ENCODE data around the gene PRIMA1. TPM values are rescaled to one million over a fixed set of nuclear protein-coding genes. Genes with fewer than 3 reads are reported as not detected.

Gene PRIMA1
- total and polyA plus RNA-seq, 9 of the 15 experiments (the other 6 are each of a cell fraction or from before 2014, with no cell fraction given): not detected

DNA sequence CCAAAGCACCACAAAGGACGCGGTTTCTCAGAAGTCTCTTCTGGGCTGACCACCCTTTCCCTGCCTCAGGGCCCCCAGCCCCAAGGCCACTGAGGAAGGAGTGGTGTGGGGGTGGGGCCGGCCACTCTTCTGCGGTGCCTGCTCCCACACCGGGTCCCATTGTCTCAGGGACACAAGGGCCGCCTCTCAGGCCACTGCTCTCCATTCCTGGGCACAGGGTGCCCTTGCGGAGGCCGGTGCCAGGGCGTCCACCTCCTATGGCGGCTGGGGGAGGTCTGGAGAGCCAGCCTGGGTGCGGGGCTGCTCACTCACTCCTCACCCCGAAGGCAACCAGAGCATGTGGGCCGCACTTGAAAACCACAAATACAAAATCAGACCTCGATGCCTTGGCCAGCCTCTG is 44.1 kb downstream of the PRIMA1 start:
- Histone ChIP-seq H3K27ac (ENCODE audit: extremely low read depth, low read depth, low read length) (no peak overlapping the region), H3K4me2 (ENCODE audit: insufficient read depth, low read length) (no peak overlapping the region), H3K79me2 (ENCODE audit: control insufficient read depth, insufficient read depth, low read length) (no peaks in the 10 kb centered on the region), H3K9me3 (replicated peaks; ENCODE audit: control insufficient read depth, insufficient read depth, low read depth, low read length) (no peaks in the 10 kb centered on the region), H3K36me3 (ENCODE audit: control insufficient read depth, insufficient read depth, low read length) (no peaks in the 10 kb centered on the region), H3K4me1 (replicated peaks in 1 of 2; ENCODE audit: control insufficient read depth in 2 of 2, insufficient read depth in 2 of 2, low read length in 2 of 2) (no peaks in the 10 kb centered on the region), H3K9me1 (ENCODE audit: control insufficient read depth, insufficient read depth, low read length) (no peaks in the 10 kb centered on the region), H3K4me3 (no peak overlapping the region), H3K9ac (ENCODE audit: insufficient read depth in 1 of 2, low read depth in 2 of 2, low read length in 2 of 2) (no peak overlapping the region), H2AFZ (ENCODE audit: low read depth, low read length) (no peak overlapping the region), H3K27me3 (ENCODE audit: control insufficient read depth in 2 of 2, insufficient read depth in 2 of 2, low read length in 2 of 2) (peaks cover 0 to 28% of the 10 kb centered on the region in 2 experiments; a peak in 2 of 5 replicates), H4K20me1 (replicated peaks; ENCODE audit: control insufficient read depth, insufficient read depth, low read length) (no peaks in the 10 kb centered on the region)
- no peak for TF ChIP-seq KAT7 (CRISPR knock-in tag; IDR thresholded peaks at IDR 0.05; ENCODE audit: borderline replicate concordance)
- no peak for TF ChIP-seq ZNF212 (CRISPR knock-in tag; IDR thresholded peaks at IDR 0.05)
- no peak for TF ChIP-seq JUN (IDR thresholded peaks at IDR 0.05; ENCODE audit: borderline replicate concordance, low read depth, low read length)
- no peak for TF ChIP-seq JUN (CRISPR knock-in tag; IDR thresholded peaks at IDR 0.05; ENCODE audit: borderline replicate concordance)
- TF ChIP-seq, protein P1, sequence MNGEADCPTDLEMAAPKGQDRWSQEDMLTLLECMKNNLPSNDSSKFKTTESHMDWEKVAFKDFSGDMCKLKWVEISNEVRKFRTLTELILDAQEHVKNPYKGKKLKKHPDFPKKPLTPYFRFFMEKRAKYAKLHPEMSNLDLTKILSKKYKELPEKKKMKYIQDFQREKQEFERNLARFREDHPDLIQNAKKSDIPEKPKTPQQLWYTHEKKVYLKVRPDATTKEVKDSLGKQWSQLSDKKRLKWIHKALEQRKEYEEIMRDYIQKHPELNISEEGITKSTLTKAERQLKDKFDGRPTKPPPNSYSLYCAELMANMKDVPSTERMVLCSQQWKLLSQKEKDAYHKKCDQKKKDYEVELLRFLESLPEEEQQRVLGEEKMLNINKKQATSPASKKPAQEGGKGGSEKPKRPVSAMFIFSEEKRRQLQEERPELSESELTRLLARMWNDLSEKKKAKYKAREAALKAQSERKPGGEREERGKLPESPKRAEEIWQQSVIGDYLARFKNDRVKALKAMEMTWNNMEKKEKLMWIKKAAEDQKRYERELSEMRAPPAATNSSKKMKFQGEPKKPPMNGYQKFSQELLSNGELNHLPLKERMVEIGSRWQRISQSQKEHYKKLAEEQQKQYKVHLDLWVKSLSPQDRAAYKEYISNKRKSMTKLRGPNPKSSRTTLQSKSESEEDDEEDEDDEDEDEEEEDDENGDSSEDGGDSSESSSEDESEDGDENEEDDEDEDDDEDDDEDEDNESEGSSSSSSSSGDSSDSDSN (IDR thresholded peaks at IDR 0.05; ENCODE audit: borderline replicate concordance in 1 of 2, low read depth in 2 of 2, low read length in 2 of 2): no peak
- ChIA-PET POLR2A (no interaction called here), CTCF (ENCODE audit: low intra/inter-chr PET ratio) (no interaction called here)
- FAIRE-seq (no peak), DNase-seq (ENCODE audit: extremely low read depth in 1 of 4, low spot score in 3 of 4) (no peak), ATAC-seq (no peak)
- BruUV-seq (replicated peaks): no TSS peak
- intact Hi-C loops (cut with micrococcal nuclease): no loop called here
- WGBS (ENCODE audit: insufficient coverage, low coverage, missing lambda C conversion rate): 5% methylated on average over 13 of the region's 14 CpGs
- in situ Hi-C loops (cut with MboI): no loop called here
